ENCODE results near the gene RANBP3.

DNA sequence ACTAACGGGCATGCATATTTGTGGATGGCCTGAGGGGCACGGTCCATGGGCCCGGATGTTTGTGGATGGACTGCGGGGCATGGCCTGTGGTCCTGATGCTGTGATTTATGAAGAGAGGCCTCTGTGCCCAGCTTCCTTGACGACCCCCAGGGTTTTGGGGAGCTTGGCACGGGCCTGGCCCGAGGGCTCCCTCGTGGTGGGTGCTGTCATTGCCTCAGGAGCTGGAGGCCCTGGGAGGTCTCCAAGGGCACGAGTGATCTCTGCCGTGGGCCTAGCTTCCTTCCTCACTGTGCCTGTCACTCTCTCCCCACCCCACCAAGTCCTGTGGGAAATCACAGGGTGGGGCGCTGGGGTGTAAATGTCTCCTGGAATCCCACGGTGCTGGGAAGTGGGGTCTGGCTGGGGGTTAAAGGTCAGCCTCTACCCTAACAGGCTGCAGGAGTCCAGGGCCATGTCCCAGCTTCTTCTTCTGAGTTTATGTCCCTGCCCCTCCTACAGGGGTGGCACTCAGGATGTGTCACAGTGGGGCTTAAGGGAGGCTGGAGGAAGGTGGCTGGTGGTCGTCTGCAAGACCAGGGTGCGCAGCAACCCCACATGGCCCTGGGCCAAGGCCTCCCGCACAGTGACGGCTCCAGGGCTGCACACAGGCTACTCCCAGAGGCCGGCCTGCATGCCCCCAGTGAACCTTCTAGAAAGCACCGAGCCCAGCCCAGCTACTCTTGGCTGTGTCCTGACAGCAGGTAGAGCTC lies 27.6 kb upstream of the RANBP3 start:
- TF ChIP-seq, protein P1, sequence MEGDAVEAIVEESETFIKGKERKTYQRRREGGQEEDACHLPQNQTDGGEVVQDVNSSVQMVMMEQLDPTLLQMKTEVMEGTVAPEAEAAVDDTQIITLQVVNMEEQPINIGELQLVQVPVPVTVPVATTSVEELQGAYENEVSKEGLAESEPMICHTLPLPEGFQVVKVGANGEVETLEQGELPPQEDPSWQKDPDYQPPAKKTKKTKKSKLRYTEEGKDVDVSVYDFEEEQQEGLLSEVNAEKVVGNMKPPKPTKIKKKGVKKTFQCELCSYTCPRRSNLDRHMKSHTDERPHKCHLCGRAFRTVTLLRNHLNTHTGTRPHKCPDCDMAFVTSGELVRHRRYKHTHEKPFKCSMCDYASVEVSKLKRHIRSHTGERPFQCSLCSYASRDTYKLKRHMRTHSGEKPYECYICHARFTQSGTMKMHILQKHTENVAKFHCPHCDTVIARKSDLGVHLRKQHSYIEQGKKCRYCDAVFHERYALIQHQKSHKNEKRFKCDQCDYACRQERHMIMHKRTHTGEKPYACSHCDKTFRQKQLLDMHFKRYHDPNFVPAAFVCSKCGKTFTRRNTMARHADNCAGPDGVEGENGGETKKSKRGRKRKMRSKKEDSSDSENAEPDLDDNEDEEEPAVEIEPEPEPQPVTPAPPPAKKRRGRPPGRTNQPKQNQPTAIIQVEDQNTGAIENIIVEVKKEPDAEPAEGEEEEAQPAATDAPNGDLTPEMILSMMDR (conservative IDR thresholded peaks at IDR 0.05), result no peak
- TF ChIP-seq EZH2 (IDR thresholded peaks at IDR 0.05; ENCODE audit: low read depth), result no peak

Measured in PC-9 (cell line).